Spleen (tissue), 11 donors: Measurements from ENCODE around the gene GAS6. TPM values are rescaled to one million over a fixed set of nuclear protein-coding genes. Genes with fewer than 3 reads are reported as not detected.

ENCODE experiments used
- DNase-seq: peaks from one replicate; pipeline ENCODE4 v3.0.0-alpha.2; 2020
- H3K27ac ChIP-seq, 8 donors: fragments of 200-600 bp; sonication (generic) in 7 of 8; 1 replicate in 4 of 8; 2 replicates in 4 of 8; pipeline versions ENCODE4 v1.5.0 to v1.8.0; 2016 to 2021; ENCODE audit warnings: inconsistent platforms in 4 of 8, mild to moderate bottlenecking in 4 of 8, moderate library complexity in 1 of 8
- H3K27me3 ChIP-seq, 7 donors: fragments of 200-600 bp; sonication (generic) in 6 of 7; replicated peaks in 1 of 7; 1 replicate in 4 of 7; 2 replicates in 3 of 7; pipeline versions ENCODE4 v1.5.0 to v1.8.0; 2016 to 2021; ENCODE audit warnings: inconsistent platforms in 3 of 7, mild to moderate bottlenecking in 1 of 7
- H3K36me3 ChIP-seq, 6 donors: fragments of 200-600 bp; sonication (generic) in 5 of 6; 1 replicate in 4 of 6; 2 replicates in 2 of 6; pipeline versions ENCODE4 v1.5.0 to v1.8.0; 2016 to 2021; ENCODE audit warnings: inconsistent platforms in 2 of 6
- H3K4me1 ChIP-seq, 6 donors: fragments of 200-600 bp; sonication (generic) in 5 of 6; 1 replicate in 3 of 6; 2 replicates in 3 of 6; pipeline versions ENCODE4 v1.5.0 to v1.8.0; 2016 to 2021; ENCODE audit warnings: inconsistent platforms in 3 of 6
- H3K4me3 ChIP-seq, 8 donors: fragments of 200-600 bp; sonication (generic) in 7 of 8; 1 replicate in 4 of 8; 2 replicates in 4 of 8; pipeline versions ENCODE4 v1.5.0 to v1.8.0; 2016 to 2021; ENCODE audit warnings: inconsistent platforms in 4 of 8, mild to moderate bottlenecking in 4 of 8, moderate library complexity in 2 of 8
- H3K9me3 ChIP-seq, 8 donors: fragments of 200-600 bp; sonication (generic) in 7 of 8; 1 replicate in 4 of 8; 2 replicates in 4 of 8; pipeline versions ENCODE4 v1.5.0 to v1.8.0; 2016 to 2021; ENCODE audit warnings: inconsistent platforms in 4 of 8
- CTCF ChIP-seq, 11 experiments: fragments of 200-600 bp in 7 of 11; fragments of 450-650 bp in 4 of 11; sonication (generic) in 4 of 11; IDR thresholded peaks in 8 of 11; conservative IDR thresholded peaks in 3 of 11; 1 replicate in 7 of 11; 2 replicates in 4 of 11; pipeline versions ENCODE4 v1.4.0 to v1.8.0; 2016 to 2021; ENCODE audit warnings: antibody characterized with exemption in 11 of 11, inconsistent platforms in 4 of 11, mild to moderate bottlenecking in 1 of 11
- POLR2A ChIP-seq, 3 donors: fragments of 450-650 bp; IDR thresholded peaks; one replicate each; pipeline ENCODE4 v1.5.1; 2017; ENCODE audit warnings: antibody characterized with exemption in 3 of 3, mild to moderate bottlenecking in 1 of 3
- POLR2AphosphoS5 ChIP-seq, 3 donors: sonication (generic); formaldehyde crosslinking; IDR thresholded peaks; one replicate each; pipeline ENCODE4 v1.5.1; 2017; ENCODE audit warnings: antibody characterized with exemption in 3 of 3
- WGBS, 5 donors: extraction: QIAGEN DNeasy Blood & Tissue Kit in 3 of 5; methylation state at CpG; one replicate each; pipeline versions ENCODE4 v1.1.5 to v1.1.7; 2013 to 2018; 5-methylcytosine and 5-hydroxymethylcytosine counted together
- intact Hi-C: fragments of 100-400 bp; cut with DNase I; formaldehyde crosslinking; loops from one replicate; pipeline ENCODE4 v1.15.0; 2023; ENCODE audit warnings: low total_unique reads
- polyA plus RNA-seq, 3 donors: library from polyadenylated mRNA; stranded (reverse); fragments of 200-250 nt; gene quantifications; one replicate each; pipeline ENCODE4 v1.2.1, GENCODE V29; 2013
- total RNA-seq, 7 donors: library from RNA; depleted of rRNA in 3 of 7; stranded (reverse); fragments of >200 nt in 3 of 7; fragmentation: NEBNext Ultra II Directional in 4 of 7; extraction: Animal tissue kit (Norgen Biotek cat#: 25700) in 4 of 7; gene quantifications; one replicate each; pipeline versions ENCODE4 v1.1.0 to v1.2.1, GENCODE V29; 2016 to 2021
- donor health status: healthy with polysubstance abuse.
- donor health status: DM: no; HTN: no; CAD: no; lungs with moderate emphysema.
- donor health status: DM: no; HTN: no; CAD: no.
- donor health status: Bipolar disorder and iron deficiency.
- donor health status: healthy.
- donor health status: DM: no; HTN: no; CAD: no.
- donor health status: DM: yes; HTN: yes; CAD: no.

GAS6 gene
- total and polyA plus RNA-seq, 10 donors: 16.7 to 54.5 (median 35.0) TPM

DNA sequence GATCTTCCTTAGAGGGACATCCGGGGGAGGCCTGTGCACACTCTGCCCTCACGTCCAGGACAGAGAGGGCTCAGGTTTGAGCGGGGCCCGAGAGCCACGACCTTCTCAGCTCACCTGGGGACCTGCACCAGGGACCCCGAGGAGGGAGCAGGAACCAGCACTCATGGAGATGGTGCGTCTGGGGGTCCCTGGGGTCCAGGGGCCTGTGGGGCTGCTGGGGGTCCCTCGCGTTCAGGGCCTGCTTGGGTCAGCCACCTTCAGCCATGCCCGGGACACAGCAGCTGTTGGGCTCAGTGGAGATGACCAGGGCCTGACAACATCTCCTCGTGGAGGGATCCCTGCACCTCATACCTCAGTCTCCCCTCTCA lies 57.8 kb downstream of the GAS6 start:
- 92 to 94% (median 94%) methylated on average over 9 to 11 of the region's 11 CpGs for WGBS, 5 donors
- Histone ChIP-seq H3K27me3 (peaks cover 0 to 9% (median 0%) of the 10 kb centered on the region in 7 donors), H3K27ac (no peak overlapping the region), H3K9me3 (peaks cover 0 to 39% (median 19%) of the 10 kb centered on the region in 8 donors), H3K4me1 (peaks cover 0 to 20% (median 10%) of the 10 kb centered on the region in 6 donors), H3K36me3 (no peaks in the 10 kb centered on the region), H3K4me3 (no peak overlapping the region)
- intact Hi-C loops: no loop called here
- TF ChIP-seq POLR2AphosphoS5 (IDR thresholded peaks at IDR 0.05) (no peak), CTCF (IDR thresholded peaks at IDR 0.05 in 8 of 11, conservative IDR thresholded peaks at IDR 0.05 in 3 of 11) (no peak), POLR2A (IDR thresholded peaks at IDR 0.05) (no peak)
- no peak for DNase-seq

DNA sequence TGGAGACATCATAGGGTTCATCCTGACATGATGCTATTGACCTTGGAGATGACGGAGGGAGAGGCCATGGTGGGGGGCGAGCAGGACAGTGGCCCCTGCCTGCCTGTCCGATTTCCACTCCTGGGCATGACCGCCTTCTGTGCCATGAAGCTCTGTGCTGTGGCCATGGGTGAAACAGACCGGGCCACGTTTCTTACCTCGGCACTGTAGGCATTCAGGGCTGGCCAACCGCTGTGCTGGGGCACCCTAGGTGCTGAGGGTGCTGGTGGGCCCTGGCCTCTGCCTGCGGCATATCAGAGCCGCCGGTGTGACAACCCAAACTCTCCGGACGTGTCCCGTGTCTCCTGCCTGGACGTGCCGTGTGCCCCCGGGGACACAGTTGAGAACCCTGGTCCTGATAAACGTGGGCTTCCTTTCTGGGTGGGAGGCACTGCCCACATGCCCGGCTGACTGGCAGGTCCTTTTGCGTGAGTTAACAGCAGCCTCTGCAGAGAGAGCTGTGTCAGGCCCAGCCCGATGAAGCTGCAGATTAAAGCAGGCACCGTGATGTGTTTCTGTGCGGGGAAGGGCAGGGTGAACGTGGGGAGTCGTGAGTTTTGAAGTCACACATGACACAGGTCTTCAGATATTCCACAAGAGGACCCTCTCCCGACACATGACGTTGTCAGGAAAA lies 58.3 kb downstream of the GAS6 start:
- Histone ChIP-seq H3K4me3 (no peak overlapping the region), H3K36me3 (no peaks in the 10 kb centered on the region), H3K9me3 (peaks cover 0 to 36% (median 19%) of the 10 kb centered on the region in 8 donors), H3K27ac (no peak overlapping the region), H3K27me3 (peaks cover 0 to 9% (median 0%) of the 10 kb centered on the region in 7 donors), H3K4me1 (peaks cover 0 to 20% (median 10%) of the 10 kb centered on the region in 6 donors)
- intact Hi-C loops: no loop called here
- 91 to 93% (median 93%) methylated on average over 21 to 27 of the region's 27 CpGs for WGBS, 5 donors
- TF ChIP-seq POLR2AphosphoS5 (IDR thresholded peaks at IDR 0.05): no peak
- no peak for TF ChIP-seq POLR2A (IDR thresholded peaks at IDR 0.05)
- TF ChIP-seq CTCF (IDR thresholded peaks at IDR 0.05 in 8 of 11, conservative IDR thresholded peaks at IDR 0.05 in 3 of 11): no peak
- peak; percentile 64 for DNase-seq

DNA sequence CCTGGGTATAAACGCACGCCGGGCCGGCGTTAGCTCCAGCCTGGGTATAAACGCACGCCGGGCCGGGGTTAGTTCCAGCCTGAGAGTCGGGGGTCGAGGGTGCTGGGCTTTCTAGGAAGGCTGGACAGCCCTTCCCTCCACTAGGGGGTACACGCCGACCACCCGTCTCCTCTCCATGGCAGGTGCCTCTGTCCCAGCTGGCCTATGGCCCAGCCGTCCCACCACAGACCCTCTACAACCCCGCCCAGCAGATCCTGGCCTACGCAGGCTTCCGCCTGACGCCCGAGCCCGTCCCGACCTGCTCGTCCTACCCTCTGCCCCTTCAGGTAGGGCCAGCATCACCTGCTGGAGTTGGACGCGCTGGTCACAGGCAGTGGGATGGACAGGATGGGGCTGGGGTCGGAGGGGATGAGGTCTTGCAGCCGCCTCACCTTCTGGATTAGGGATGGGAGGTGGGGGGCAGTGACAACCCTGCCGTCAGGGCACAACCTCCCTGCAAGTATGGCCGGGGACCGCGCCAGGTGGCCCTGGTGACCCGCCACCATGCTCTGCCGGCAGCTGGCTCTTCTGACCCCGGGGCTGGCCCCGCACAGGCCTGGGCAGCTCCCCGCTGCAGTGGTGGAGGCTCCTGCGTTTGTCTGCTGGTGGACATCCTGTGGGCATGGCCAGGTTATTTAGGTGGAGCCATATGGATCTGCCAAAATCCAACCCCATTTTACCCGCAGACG lies 59.0 kb downstream of the GAS6 start:
- no peak overlapping the region for H3K4me3 ChIP-seq
- peak; percentile 63 for DNase-seq
- H3K36me3 ChIP-seq: no peaks in the 10 kb centered on the region
- TF ChIP-seq CTCF (IDR thresholded peaks at IDR 0.05 in 8 of 11, conservative IDR thresholded peaks at IDR 0.05 in 3 of 11): no peak
- no peak for TF ChIP-seq POLR2A (IDR thresholded peaks at IDR 0.05)
- peak in 1 of 3 donors; percentile 12 for TF ChIP-seq POLR2AphosphoS5 (IDR thresholded peaks at IDR 0.05)
- peaks cover 0 to 9% (median 0%) of the 10 kb centered on the region in 7 donors for H3K27me3 ChIP-seq
- intact Hi-C loops: no loop called here
- H3K9me3 ChIP-seq: peaks cover 0 to 29% (median 16%) of the 10 kb centered on the region in 8 donors
- WGBS, 5 donors: 90 to 93% (median 92%) methylated on average over 36 to 39 of the region's 39 CpGs
- H3K4me1 ChIP-seq: peaks cover 0 to 20% (median 10%) of the 10 kb centered on the region in 6 donors
- no peak overlapping the region for H3K27ac ChIP-seq
